GM21367 (cell line): ENCODE measurements around the gene PLEKHG4B.
"Not testable (repeated sequence)": the region's sequence is repeated elsewhere in the genome, so short reads cannot be mapped to it uniquely, and the experiment has no call there.

ENCODE experiments used
- ATAC-seq: cut with Tn5 transposase; IDR thresholded peaks from one replicate; pipeline ENCODE4 v1.9.1; 2021; ENCODE audit not compliant: unreplicated experiment

PLEKHG4B gene

DNA sequence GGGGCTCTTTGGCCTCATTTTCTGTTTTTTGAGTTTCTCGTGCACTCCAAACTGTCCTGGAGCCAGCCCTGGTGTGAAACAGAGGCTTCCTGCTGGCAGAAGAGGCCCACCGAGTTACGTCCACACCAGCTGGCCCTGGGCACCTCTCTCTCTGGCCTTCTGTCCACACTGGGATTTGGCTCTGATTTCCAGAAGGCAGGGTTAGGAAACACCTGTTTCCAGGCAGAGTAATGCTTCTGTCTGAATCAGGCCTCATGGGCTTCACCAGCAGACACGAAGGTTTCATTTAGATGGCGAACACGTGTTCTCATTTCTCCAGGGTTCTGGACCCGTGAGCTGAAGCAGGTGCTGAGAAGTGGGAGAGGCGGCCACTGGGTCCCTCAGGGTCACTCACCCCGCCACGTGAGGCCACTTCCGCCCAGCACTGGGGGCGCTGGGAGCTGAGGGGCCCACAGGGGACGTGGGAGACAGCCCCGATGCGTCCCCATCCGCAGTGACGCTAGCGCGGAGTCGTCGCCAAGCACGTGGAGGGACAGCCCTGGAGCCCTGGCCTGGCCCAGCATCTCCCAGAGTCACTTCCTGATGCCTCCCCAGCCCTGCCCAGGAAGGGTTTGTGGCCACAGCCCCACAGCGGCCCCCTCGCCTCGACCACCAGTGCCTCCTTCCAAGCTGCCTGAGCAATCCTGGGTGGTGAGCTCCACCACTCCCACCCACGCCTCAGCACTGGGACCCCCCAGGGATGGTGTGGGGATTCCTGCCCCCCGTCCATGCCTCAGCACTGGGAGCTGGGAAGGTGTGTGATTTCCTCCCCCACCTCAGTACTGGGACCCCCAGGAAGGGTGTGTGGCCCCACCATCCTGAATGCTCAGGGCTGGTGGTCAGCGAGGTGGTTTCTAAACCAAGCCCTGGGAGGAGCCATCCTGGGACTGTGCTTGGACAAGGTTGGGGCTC lies 94.4 kb downstream of the PLEKHG4B start:
- ATAC-seq: no peak

DNA sequence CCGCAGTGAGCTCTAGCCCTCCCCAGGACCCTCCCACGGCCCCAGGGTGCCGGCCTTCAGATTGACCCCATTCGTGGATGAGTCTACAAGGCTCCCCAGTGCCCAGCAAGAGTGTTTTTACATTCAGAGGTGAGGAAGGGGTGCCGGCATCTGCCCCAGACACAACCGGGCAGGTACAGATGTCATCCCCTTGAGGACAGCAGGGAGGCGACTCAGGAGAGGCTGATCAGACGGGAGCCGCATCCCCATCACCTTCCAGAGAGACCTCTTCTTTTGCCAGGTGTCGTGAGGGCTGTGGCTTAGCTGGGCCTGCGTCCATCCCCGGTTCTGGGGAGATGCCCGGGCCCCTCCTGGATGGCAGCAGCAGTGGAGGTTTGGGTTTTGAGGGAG lies 95.1 kb downstream of the PLEKHG4B start:
- no peak for ATAC-seq

DNA sequence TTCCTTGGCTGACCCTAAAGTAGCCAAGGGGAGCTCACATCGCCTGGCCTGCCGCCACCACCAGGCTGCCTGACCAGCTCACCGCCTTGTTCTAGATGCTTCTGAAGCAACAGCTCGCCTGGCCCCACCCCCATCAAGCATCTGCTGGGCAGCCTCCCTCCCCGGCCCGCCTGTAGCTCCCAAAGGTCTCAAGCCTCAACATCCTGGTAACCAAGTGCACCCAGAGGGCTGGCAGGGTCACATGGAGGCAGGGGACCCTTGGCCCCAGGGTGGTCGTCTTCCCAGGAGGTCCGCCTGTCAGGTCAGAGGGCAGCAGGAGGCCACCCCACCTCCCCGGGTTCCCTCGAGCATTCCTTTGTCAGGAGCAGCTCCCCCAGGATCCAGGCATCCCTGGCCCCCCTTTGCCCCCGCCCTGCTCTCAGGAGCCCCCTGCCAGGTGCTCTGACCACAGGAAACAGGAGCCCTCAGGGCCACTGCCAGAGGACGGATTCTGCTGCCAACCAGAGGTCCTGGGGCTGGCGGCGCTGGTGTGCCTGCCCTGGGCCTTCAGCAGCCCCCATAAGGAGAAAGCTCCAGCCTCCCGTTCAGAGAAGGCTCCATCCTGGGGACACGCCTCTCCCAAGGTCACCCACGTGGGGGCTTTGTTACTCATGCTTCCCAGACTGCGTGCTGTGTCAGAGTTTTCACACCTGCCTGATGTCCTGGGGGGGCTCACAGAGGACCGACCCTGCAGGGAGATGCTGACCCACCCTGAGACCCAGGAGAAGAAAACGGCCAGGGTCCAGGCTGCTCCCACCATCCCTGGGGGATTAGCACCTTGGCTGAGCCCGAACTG lies 95.9 kb downstream of the PLEKHG4B start:
- no peak for ATAC-seq

DNA sequence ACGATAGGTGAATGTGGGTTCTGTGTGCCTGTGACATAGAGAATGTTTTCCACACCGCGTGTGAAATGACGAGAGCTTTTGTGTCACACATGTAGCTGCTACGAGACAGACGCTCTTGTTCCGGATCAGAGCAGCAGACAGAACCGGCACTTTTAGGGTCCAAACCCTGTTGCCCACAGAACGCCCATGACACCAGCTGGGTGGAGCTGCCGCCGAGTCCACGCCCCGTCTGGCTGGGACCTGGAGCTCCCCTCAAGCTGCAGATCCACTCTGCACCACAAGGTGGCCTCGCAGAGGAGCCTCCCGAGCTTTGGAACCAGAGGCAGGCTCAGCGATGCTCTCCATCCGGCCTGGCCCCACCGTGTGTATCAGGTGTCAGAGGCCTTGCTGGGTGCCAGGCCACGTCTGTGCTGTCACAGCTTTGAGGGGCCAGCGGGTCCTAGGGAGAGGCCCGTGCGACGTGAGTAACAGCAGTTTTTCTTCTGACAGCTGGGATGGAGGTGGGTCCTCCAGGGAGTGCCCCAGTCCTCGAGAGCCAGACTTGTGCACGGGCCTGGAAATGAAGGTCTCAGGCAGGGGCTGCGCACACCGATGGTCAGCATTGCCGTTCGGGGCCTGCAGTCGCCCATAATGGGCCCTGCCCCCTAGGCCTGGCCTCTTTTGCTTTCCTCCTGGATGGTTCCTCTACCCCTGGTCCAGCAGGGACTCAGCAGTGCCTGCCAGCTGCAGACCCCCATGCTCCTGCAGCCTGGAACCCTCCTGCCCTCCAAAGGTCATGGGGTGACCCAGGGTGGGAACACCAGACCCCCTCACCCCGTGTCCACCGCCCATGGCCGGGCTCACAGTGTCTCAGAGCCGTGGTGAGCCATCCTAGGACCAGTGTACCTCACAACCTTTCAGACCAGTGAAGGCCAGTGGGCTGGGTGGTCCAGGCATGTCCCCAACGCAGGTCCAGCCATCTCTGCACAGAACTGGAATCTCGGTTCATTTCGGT lies 96.8 kb downstream of the PLEKHG4B start:
- ATAC-seq: peak; percentile 83

DNA sequence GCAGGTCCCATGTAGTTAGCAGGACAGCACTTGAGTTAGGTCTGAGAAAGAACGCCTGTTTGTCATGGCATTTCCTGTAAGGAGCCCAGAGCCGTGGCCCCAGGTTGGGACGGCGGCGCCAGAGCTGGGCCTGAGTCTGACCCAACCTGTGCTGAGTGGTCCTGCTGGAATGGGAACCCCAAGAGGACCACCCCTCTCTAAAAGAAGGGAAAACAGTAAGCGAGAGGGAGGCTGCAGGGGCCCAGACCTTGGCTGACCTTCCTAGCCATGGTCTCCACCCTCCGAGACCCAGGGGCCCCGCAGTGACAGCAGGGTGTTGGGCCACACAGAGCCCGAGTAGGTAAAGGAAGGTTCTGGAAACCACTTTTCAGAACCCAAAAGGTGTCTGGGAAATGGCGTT lies 97.5 kb downstream of the PLEKHG4B start:
- ATAC-seq: no peak

DNA sequence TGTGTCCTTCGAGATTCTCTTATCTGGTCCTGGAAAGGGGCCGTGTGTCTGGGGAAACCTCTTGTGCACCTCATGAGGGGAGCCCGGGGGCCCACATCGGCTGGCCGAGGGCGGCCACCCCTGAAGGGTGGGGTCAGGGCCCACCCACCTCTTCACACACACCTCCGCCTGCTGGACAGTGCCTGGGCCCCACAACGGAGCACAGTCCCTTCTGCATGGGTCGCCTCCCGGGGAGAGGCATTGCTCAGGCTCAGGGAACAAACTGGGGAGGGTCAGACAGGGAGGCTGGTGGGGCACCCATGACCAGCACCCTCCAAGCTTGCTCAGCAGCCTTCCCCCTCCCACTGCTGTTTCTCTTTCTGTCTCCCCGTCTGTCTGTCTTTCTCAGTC lies 98.0 kb downstream of the PLEKHG4B start:
- ATAC-seq: no peak

DNA sequence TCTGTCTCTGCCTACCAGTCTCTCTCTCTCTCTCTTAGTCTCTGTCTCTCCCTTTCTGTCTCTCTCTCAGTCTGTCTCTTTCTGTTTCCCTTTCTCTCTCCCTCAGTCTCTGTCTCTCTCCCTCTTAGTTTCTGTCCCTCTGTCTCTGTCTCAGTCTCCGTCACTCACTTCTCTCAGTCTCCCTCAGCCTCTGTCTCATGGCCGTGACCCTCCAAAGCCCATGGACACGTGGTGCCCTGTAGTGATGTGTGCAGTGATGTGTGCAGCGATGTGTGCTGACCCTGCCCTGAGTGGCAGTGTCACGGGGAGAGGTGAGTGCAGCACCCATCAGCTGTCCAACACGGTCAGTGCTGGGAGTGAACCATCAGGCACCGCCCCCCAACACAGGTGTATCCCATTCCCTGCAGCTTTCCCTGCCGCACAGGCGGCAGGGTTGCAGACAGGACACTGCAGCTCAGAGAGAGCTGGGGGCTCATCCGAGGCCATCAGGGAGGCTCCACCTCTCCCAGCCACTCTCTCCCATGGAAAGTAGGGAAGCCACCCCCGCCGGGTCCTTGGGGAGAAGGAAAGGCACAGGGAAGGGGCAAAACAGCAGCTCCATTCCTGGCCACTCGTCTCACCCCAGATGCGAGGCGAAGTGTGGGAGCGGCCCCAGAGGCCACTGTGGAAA lies 98.5 kb downstream of the PLEKHG4B start:
- no peak for ATAC-seq

DNA sequence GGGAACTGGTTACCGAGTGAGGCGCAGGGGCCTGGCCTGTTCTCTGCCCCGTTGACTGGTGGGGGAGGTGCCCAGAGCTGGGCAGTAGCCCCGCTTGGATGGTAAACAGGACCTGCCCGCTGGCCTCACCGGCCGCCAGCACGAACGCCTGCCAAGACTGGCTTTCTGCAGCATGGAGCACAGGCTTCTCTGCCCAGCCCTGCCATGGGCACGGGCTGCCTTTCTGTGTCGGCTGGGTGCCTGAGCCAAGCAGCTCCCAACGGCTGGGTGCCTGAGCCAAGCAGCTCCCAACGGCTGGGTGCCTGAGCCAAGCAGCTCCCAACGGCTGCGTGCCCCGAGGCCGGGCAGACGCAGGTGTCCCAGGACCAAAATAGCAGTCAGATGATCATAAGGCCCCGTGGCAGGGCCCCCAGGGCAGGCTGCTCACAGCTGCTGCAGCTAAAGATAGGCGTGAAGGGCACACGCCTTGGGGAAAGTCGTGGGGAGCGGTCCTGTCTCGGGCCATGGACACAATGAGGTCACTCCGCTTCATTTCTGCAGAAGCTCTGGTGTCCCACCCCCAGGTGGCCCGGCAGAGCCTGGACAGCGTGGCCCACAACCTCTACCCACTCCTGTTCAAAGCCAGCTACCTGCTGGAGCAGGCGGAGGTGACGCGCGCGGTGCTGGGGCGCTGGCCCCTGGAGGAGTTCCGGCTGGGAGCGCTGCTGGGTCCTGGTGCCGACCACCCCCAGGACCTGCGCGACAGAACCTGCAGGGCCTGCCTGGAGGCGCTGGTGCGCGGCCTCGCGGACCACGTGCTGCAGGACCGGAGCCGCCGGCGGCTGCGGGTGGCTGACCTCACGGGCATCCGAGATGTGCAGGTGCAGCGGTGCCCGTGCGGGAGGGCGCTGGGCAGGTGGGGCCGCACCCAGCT lies 99.3 kb downstream of the PLEKHG4B start, which contains the start of gene LRRC14B:
TSS of gene LRRC14B (plus strand) at position 460 of the 913 bp plus-strand sequence. CDS start at position 504, 44 bp downstream.
- no peak for ATAC-seq

DNA sequence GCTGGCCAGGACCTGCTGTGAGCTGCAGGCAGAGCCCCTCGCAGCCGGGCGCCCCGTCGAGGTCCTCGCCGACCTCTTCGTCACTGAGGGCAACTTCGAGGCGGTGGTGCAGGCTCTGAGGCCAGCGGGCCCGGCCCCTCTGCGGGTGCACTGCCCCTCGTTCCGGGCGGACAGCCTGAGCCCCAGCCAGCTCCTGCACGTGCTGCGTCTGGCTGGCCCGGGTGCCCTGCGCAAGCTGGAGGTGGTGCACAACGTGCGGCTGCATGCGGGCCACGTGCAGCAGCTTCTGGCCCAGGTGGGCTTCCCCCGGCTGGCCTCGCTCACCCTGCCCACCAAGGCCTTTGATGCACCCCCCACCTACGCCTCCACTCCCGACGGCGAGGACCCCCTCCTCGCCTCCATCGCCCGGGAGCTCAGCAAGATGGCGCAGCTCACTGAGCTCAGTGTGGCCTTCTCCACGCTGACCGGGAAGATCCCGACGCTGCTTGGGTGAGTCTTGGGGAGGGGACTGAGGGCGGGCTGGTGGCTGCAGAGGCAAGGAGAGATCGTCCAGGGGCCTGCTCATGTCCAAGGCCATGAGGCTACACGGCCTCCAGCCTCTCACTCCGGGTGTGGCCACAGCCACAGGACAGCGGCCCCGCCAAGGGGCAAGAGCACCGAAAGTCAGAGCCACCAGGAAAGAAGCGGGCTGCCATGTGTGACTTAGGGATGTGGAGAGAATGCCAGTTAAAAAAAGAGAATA lies 100.2 kb downstream of the PLEKHG4B start:
- no peak for ATAC-seq

DNA sequence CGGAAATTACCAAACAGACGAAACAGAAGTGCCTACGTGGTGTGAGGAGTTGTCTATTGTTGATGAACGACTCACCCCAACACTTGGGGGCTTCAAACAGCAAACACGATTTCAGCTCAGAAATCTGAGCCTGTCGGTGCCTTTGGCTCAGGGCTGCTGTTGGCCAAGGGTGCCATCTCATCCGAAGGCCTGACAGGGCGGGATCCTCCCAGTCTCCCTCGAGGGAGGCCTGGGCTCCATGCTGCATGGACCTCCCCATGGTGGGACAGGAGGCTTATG lies 100.7 kb downstream of the PLEKHG4B start:
- ATAC-seq: no peak

DNA sequence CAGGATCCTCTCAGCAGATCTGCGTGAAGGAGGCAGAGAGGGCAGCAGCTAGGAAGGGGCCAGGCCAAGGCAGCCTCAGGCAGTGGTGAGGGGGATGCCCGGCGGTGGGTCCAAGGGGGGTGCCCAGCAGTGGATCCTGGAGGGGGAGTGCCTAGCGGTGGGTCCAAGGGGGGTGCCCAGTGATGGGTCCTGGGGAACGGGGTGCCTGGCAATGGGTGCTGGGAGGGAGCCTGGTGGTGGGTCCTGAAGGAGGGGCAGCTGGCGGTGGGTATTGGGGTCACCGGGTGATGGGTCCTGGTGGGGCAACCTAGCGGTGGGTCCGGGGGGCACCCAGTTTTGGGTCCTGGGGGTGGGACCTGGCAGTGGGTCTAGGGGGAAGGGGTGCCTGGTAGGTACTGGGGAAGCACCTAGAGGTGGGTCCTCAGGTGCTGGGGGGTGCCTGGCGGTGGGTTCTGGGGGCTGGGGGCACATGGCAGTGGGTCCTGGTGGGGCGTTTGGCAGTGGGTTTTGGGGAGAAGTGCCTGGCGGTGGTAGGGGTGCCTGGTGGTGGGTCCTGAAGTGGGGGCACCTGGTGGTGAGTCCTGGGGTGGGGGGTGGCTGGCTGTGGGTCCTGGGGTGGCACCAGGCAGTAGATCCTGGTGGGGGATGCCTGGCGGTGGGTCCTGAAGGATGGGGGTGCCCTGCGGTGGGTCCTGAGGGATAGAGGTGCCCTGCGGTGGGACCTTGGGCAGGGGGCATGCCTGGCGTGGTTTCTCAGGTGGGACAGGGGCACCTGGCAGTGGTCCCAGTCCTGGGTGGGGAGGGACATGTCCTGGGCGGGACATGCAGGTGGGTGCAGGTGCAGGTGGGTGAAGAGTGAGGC lies 101.2 kb downstream of the PLEKHG4B start:
- ATAC-seq: no peak

DNA sequence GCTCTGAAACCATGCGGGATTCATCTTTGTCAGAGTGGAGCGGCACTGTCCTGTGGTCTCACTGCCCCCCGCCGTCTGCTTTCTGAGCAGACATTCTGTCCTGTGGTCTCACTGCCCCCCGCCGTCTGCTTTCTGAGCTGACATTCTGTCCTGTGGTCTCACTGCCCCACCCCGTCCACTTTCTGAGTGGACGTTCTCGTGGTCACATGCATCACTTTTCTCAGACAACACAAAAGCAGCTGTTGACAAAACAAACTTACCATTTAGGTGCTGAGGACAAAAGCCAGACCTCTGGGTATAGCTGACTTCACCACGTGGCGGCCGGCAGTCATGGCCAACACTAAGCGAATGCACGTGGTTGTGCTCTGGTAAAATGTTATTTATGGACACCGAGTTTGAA lies 102.1 kb downstream of the PLEKHG4B start:
- no peak for ATAC-seq

DNA sequence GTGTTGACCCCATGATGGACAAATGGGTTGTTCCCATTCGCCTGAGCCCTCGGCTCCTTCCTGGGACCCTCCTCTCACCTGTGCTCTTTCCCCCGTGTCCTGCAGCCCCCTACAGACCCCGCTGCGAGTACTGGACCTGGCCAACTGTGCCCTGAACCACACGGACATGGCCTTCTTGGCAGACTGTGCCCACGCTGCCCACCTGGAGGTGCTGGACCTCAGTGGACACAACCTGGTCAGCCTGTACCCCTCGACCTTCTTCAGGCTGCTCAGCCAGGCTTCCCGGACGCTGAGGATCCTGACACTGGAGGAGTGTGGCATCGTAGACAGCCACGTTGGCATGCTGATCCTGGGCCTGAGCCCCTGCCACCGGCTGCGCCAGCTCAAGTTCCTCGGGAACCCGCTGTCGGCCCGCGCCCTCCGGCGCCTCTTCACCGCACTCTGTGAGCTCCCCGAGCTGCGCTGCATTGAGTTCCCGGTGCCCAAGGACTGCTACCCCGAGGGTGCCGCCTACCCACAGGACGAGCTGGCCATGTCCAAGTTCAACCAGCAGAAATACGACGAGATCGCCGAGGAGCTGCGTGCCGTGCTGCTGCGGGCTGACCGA lies 102.7 kb downstream of the PLEKHG4B start:
- ATAC-seq: no peak

DNA sequence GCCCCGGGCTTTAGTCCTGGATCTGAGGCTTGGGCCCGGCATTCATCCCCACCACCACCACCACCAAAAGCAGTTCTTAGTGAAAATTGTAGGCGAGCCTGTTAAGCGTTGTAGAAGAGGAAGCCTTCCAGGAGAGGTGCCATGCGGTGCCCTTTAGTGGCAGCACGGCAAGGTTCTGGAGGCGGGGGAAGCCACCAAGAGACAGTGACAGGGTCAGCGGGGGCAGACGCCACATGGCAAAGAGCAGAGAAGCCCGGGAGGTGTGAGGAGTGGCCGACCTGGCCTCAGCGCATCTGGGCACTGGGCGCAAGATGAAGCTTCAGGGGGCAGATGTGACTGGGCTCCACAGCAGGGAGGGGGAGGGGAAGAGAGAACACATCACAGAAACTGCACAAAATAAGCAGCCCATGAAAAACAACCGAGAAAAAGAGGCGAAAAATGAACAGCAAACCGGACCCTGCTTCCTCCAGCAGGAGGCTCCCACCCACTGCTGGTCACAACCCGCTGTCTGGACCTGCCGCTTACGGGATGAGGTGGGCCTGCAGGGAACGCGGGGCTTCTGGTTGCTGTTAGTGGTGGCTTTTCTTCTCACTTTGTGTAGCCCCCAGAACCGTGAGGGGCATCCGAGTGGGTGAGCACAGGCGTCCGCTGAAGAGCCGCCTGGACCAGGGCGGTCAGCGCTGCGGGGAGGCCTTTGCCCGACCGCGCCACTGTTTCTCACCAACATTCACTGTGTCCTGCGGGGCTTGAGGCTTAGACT lies 103.6 kb downstream of the PLEKHG4B start:
- ATAC-seq: no peak

DNA sequence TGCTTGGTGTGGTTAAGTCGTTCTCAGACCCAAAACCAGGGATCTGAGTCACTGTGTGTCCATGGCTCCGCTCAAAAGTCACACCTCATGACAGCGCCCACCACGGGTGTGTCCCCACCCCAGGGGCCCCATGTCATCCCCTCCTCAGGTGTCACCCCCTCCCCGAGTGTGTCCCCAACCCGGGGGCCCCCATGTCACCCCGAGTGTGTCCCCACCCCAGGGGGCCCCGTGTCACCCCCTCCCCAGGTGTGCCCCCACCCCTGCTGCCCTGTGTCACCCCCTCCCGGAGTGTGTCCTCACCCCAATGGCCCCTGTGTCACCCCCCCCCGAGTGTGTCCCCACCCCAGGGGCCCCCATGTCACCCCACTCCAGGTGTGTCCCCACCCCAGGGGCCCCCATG lies 104.4 kb downstream of the PLEKHG4B start:
- ATAC-seq: no peak

DNA sequence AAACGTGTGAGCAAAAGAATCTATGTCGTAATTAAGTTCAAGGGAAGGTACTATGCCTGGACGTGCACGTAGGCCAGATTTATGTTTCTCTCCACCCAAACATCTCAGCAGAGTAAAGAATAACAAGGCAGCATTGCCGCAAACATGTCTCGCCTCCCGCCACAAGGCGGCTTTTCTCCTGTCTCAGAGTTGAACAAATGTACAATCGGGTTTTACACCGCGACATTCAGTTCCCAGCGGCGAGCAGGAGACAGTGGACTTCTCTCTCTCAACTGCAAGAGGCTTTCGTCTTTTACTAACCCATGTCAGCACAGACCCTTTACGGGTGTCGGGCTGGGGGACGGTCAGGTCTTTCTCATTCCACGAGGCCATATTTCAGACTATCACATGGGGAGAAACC lies 105.1 kb downstream of the PLEKHG4B start:
- ATAC-seq: not testable (repeated sequence)
